Measurements from ENCODE around the gene TACC2.

DNA sequence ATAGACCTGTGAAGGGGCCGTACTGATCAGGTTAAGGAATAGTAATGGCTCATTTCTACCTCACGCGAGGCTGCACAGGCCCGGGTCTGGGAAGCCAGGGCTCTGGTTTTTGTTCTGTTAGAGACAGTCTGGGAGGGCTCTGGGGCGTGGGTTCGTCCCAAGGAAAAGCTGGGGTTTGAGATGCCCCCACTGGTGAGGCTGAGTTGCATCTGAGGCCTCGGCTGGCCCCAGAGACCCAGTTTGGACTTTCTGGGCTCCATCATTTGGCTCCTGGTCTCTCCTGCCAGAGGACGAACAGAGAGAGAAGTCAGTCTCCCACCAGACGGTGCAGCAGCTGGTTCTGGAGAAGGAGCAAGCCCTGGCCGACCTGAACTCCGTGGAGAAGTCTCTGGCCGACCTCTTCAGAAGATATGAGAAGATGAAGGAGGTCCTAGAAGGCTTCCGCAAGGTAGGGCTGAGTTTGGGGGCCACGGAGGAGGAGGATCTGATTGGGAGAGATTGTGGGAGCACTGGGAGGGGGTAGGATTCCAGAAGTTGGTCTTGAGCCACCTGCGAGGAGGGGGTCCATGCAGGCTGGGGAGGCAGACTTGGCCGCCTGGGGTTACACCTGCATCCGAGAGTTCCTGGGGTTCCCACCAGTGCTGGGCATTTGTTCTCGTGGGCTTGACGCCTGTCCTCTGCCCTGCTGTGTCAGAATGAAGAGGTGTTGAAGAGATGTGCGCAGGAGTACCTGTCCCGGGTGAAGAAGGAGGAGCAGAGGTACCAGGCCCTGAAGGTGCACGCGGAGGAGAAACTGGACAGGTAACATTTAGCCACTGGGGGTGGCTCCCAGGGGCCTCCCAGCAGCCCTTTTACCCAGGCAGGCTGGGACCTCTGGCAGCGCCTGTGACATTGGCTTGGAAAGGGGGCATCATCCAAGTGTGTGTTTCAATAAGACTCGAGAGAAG, 259.7 kb downstream of the TACC2 start:
- TF ChIP-seq CTCF (IDR thresholded peaks at IDR 0.05) (no peak), POLR2A (IDR thresholded peaks at IDR 0.05) (no peak)

All from thyroid gland (tissue), 4 donors.